HG03442 (cell line): Measurements from ENCODE around the gene KXD1.

Experiments used
- ATAC-seq: cut with Tn5 transposase; IDR thresholded peaks from one replicate; pipeline ENCODE4 v1.9.1; 2021; ENCODE audit warnings: mild to moderate bottlenecking, moderate library complexity; ENCODE audit not compliant: unreplicated experiment

KXD1 gene

GRCh38 chr19:18612051-18612771, 54.5 kb downstream of the KXD1 start:
- ATAC-seq = no peak

- no peak for ATAC-seq
Measured at GRCh38 chr19:18612772-18613588, 55.3 kb downstream of the KXD1 start, which contains the start of gene TMEM59L. Gene TMEM59L (plus strand): TSS chr19:18612870. CDS start chr19:18612959, 89 bp downstream.

GRCh38 chr19:18613589-18614234, 56.0 kb downstream of the KXD1 start:
- ATAC-seq = no peak

GRCh38 chr19:18616023-18616422, 58.4 kb downstream of the KXD1 start:
- no peak for ATAC-seq

- no peak for ATAC-seq
Measured at GRCh38 chr19:18617562-18617961, 59.9 kb downstream of the KXD1 start.

- no peak for ATAC-seq
Measured at GRCh38 chr19:18618236-18618635, 60.6 kb downstream of the KXD1 start.
